Thyroid gland (tissue), 4 donors: ENCODE data around the gene PEX10.

Experiments
- CTCF ChIP-seq, 6 experiments: fragments of 200-600 bp in 3 of 6; fragments of 450-650 bp in 3 of 6; sonication (generic) in 3 of 6; IDR thresholded peaks; one replicate each; pipeline ENCODE4 v1.5.1; 2016 to 2019; ENCODE audit warnings: antibody characterized with exemption in 6 of 6, mild to moderate bottlenecking in 2 of 6, inconsistent platforms in 1 of 6, moderate library complexity in 1 of 6
- POLR2A ChIP-seq, 2 donors: fragments of 450-650 bp; IDR thresholded peaks; one replicate each; pipeline ENCODE4 v1.6.1; 2017; ENCODE audit warnings: antibody characterized with exemption in 2 of 2, mild to moderate bottlenecking in 2 of 2, moderate library complexity in 1 of 2

GRCh38 chr1:2422523-2422922 is 10.2 kb upstream of the PEX10 start:
- TF ChIP-seq POLR2A (IDR thresholded peaks at IDR 0.05) (no peak), CTCF (IDR thresholded peaks at IDR 0.05) (no peak)
